Caco-2 (cell line): ENCODE measurements around the gene ZYX. TPM values are rescaled to one million over a fixed set of nuclear protein-coding genes. Genes with fewer than 3 reads are reported as not detected.

Experiments used
- BruUV-seq: library from RNA; stranded (reverse); fragments of 400-500 nt; replicated peaks from 2 replicates; lab custom pipeline; 2021; lab: Mats Ljungman, UMichigan
- CTCF ChIA-PET: fragments of 300-600 bp; sonication (Branson Sonifier 250); formaldehyde crosslinking; loops from one replicate; lab custom pipeline; 2022; ENCODE audit warnings: antibody characterized with exemption; lab: Charles Lee
- POLR2A ChIA-PET: fragments of 300-600 bp; sonication (Branson Sonifier 250); formaldehyde crosslinking; loops from one replicate; lab custom pipeline; 2022; ENCODE audit warnings: antibody characterized with exemption; lab: Charles Lee
- DNase-seq, 2 experiments: peaks; one replicate each; pipeline versions ENCODE4 v3.0.0 to v3.0.0-alpha.2; 2020 to 2022
- H3K27me3 ChIP-seq: replicated peaks from 2 replicates; pipeline ENCODE4 v1.6.0; 2011; ENCODE audit warnings: low read length; ENCODE audit not compliant: control insufficient read depth, insufficient read depth
- H3K36me3 ChIP-seq: 2 replicates; pipeline ENCODE4 v1.5.1; 2011; ENCODE audit warnings: low read length; ENCODE audit not compliant: control insufficient read depth, insufficient read depth
- H3K4me1 ChIP-seq: fragments of 250-450 bp; sonication (Bioruptor Pico); 2 replicates; pipeline ENCODE4 v1.5.1; 2020; ENCODE audit warnings: mild to moderate bottlenecking
- H3K4me3 ChIP-seq: 2 replicates; pipeline ENCODE4 v1.5.1; 2011; ENCODE audit warnings: low read depth, mild to moderate bottlenecking, control low read depth, low read length
- H3K9me3 ChIP-seq: fragments of 250-450 bp; sonication (Bioruptor Pico); 2 replicates; pipeline ENCODE4 v1.5.1; 2020; ENCODE audit warnings: mild to moderate bottlenecking, moderate library complexity
- H3K27ac Mint-ChIP-seq: one replicate; pipeline ENCODE4 v1.8.0; 2022; ENCODE audit warnings: mixed read lengths; ENCODE audit not compliant: unreplicated experiment
- H3K27me3 Mint-ChIP-seq: one replicate; pipeline ENCODE4 v1.8.0; 2022; ENCODE audit warnings: mixed read lengths; ENCODE audit not compliant: insufficient read depth, unreplicated experiment
- H3K36me3 Mint-ChIP-seq: one replicate; pipeline ENCODE4 v1.8.0; 2022; ENCODE audit warnings: mild to moderate bottlenecking, mixed read lengths; ENCODE audit not compliant: insufficient read depth, unreplicated experiment
- H3K4me1 Mint-ChIP-seq: one replicate; pipeline ENCODE4 v1.8.0; 2022; ENCODE audit warnings: low read depth, mixed read lengths; ENCODE audit not compliant: unreplicated experiment
- H3K4me3 Mint-ChIP-seq: one replicate; pipeline ENCODE4 v1.8.0; 2022; ENCODE audit warnings: mild to moderate bottlenecking, moderate library complexity, mixed read lengths; ENCODE audit not compliant: unreplicated experiment
- H3K9me3 Mint-ChIP-seq: one replicate; pipeline ENCODE4 v1.8.0; 2022; ENCODE audit warnings: mixed read lengths; ENCODE audit not compliant: unreplicated experiment
- CTCF ChIP-seq, 2 experiments: fragments of 200-600 bp in 1 of 2; IDR thresholded peaks; 1 replicate in 1 of 2; 2 replicates in 1 of 2; pipeline versions ENCODE4 v1.5.1 to v1.8.0; 2011 to 2022; ENCODE audit warnings: antibody characterized with exemption in 1 of 2, control low read depth in 1 of 2, inconsistent platforms in 1 of 2, low read depth in 1 of 2, low read length in 1 of 2, mild to moderate bottlenecking in 1 of 2, moderate library complexity in 1 of 2; ENCODE audit not compliant: insufficient read depth in 1 of 2, severe bottlenecking in 1 of 2, unreplicated experiment in 1 of 2
- intact Hi-C: fragments of 100-400 bp; cut with micrococcal nuclease; formaldehyde crosslinking; loops from one replicate; pipeline ENCODE4 v1.10.0; 2022; ENCODE audit not compliant: unreplicated experiment
- total RNA-seq: library from RNA; stranded (reverse); gene quantifications from 2 replicates; pipeline ENCODE4 v1.2.3, GENCODE V29; 2022

ZYX gene
- total RNA-seq, 1 experiment from 2014 or later, result 147 TPM

GRCh38 chr7:143382791-143383641, 1.9 kb downstream of the ZYX start:
- Mint-ChIP-seq H3K9me3 (no peaks in the 10 kb centered on the region), H3K27ac (peak overlapping the region; percentile 7), H3K4me3 (peak overlapping the region; percentile 85), H3K36me3 (peaks cover 24% of the 10 kb centered on the region), H3K4me1 (peaks cover 14% of the 10 kb centered on the region), H3K27me3 (no peaks in the 10 kb centered on the region)
- Histone ChIP-seq H3K27me3 (no peaks in the 10 kb centered on the region), H3K4me1 (peaks cover 45% of the 10 kb centered on the region), H3K4me3 (no peak overlapping the region), H3K36me3 (peaks cover 4% of the 10 kb centered on the region), H3K9me3 (no peaks in the 10 kb centered on the region)
- ChIA-PET POLR2A (no interaction called here), CTCF (no interaction called here)
- DNase-seq, result no peak
- no peak for TF ChIP-seq CTCF (IDR thresholded peaks at IDR 0.05; ENCODE audit: insufficient read depth in 1 of 2, low read depth in 1 of 2, low read length in 1 of 2, severe bottlenecking in 1 of 2, unreplicated experiment in 1 of 2)
- intact Hi-C loops, result no loop called here
- no TSS peak for BruUV-seq

DNA sequence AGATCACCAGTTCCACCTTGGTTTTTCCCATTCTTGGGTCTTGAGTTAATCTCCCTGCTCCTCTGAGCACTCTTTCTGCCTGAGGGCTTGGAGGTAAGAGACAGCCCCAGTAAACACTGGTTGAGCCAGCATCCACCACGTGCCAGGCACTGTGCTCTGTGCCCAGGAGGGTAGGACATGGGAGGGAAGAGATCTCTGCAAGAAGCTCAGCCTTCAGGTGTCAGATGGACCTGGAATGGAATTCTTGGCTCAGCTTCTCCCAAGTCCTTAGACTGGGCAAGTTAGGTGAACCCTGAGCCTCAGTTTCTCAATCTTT, 2.5 kb downstream of the ZYX start:
- no peaks in the 10 kb centered on the region for H3K9me3 Mint-ChIP-seq
- POLR2A ChIA-PET, result interaction anchor here (0.6 kb wide), 1 partner anchor 9 kb away, joined by 4 read pairs; no protein-coding TSS in a partner anchor
- no TSS peak for BruUV-seq
- TF ChIP-seq CTCF (IDR thresholded peaks at IDR 0.05; ENCODE audit: insufficient read depth in 1 of 2, low read depth in 1 of 2, low read length in 1 of 2, severe bottlenecking in 1 of 2, unreplicated experiment in 1 of 2), result no peak
- no peaks in the 10 kb centered on the region for H3K27me3 ChIP-seq
- H3K4me3 ChIP-seq, result no peak overlapping the region
- CTCF ChIA-PET, result interaction anchor here (1.0 kb wide), 1 partner anchor 75 kb away, joined by 3 read pairs; no protein-coding TSS in a partner anchor
- H3K36me3 ChIP-seq, result peaks cover 5% of the 10 kb centered on the region
- peaks cover 14% of the 10 kb centered on the region for H3K4me1 Mint-ChIP-seq
- H3K9me3 ChIP-seq, result no peaks in the 10 kb centered on the region
- intact Hi-C loops, result no loop called here
- no peak overlapping the region for H3K27ac Mint-ChIP-seq
- H3K4me1 ChIP-seq, result peaks cover 44% of the 10 kb centered on the region
- H3K27me3 Mint-ChIP-seq, result no peaks in the 10 kb centered on the region
- no peak overlapping the region for H3K4me3 Mint-ChIP-seq
- H3K36me3 Mint-ChIP-seq, result peaks cover 29% of the 10 kb centered on the region
- DNase-seq, result no peak

DNA sequence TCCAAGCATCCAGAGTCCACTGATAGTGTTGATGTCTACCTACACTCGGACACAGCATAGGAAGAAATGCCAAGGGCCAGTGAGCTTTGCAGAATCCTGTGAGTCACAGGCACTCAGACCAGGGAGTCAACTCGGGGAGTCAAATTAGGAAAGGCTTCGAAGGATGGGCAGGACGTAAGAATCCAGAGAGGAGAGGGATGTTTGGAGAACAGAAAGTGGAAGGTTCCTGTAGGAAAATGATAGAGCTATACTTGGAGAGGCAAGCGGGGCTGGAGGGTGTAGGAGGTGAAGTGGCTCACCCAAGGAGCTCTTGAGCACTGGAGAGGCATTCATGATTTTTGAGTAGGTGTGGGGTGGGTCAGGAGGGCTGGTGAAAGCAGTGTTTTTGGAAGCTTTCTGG, 3.0 kb downstream of the ZYX start:
- no TSS peak for BruUV-seq
- Histone ChIP-seq H3K36me3 (peaks cover 5% of the 10 kb centered on the region), H3K27me3 (no peaks in the 10 kb centered on the region), H3K9me3 (no peaks in the 10 kb centered on the region), H3K4me3 (no peak overlapping the region), H3K4me1 (peaks cover 38% of the 10 kb centered on the region)
- Mint-ChIP-seq H3K27ac (no peak overlapping the region), H3K4me3 (no peak overlapping the region), H3K9me3 (no peaks in the 10 kb centered on the region), H3K27me3 (no peaks in the 10 kb centered on the region), H3K36me3 (peaks cover 31% of the 10 kb centered on the region), H3K4me1 (peaks cover 9% of the 10 kb centered on the region)
- TF ChIP-seq CTCF (IDR thresholded peaks at IDR 0.05; ENCODE audit: insufficient read depth in 1 of 2, low read depth in 1 of 2, low read length in 1 of 2, severe bottlenecking in 1 of 2, unreplicated experiment in 1 of 2), result no peak
- ChIA-PET POLR2A (interaction anchor here (0.6 kb wide), 1 partner anchor 8 kb away, joined by 4 read pairs; no protein-coding TSS in a partner anchor), CTCF (interaction anchor here (0.9 to 1.0 kb wide), 2 partner anchors 22 to 75 kb away, joined by 3 read pairs; no protein-coding TSS in a partner anchor)
- intact Hi-C loops, result no loop called here
- DNase-seq, result no peak
